GM10248 (cell line): ENCODE measurements around the gene CYP26A1.

ENCODE experiments used
- CTCF ChIA-PET: fragments of 300-600 bp; sonication (Branson Sonifier 250); formaldehyde crosslinking; extraction: SDS; loops from one replicate; lab custom pipeline; 2021; ENCODE audit warnings: antibody characterized with exemption; lab: Yijun Ruan, JAX
- POLR2A ChIA-PET: fragments of 350-650 bp; sonication (Branson Sonifier 250); formaldehyde crosslinking; extraction: SDS; loops from one replicate; lab custom pipeline; 2020; ENCODE audit warnings: antibody characterized with exemption; lab: Yijun Ruan, JAX
- DNase-seq: peaks from one replicate; pipeline ENCODE4 v3.0.0; 2012; ENCODE audit errors: extremely low spot score
- TF ChIP-seq, protein P1 (sequence below): IDR thresholded peaks from 2 replicates; pipeline ENCODE4 v1.5.1; 2012; ENCODE audit warnings: mild to moderate bottlenecking, low read depth; ENCODE audit errors: extremely low read depth, missing control alignments, control extremely low read depth

CYP26A1 gene

DNA sequence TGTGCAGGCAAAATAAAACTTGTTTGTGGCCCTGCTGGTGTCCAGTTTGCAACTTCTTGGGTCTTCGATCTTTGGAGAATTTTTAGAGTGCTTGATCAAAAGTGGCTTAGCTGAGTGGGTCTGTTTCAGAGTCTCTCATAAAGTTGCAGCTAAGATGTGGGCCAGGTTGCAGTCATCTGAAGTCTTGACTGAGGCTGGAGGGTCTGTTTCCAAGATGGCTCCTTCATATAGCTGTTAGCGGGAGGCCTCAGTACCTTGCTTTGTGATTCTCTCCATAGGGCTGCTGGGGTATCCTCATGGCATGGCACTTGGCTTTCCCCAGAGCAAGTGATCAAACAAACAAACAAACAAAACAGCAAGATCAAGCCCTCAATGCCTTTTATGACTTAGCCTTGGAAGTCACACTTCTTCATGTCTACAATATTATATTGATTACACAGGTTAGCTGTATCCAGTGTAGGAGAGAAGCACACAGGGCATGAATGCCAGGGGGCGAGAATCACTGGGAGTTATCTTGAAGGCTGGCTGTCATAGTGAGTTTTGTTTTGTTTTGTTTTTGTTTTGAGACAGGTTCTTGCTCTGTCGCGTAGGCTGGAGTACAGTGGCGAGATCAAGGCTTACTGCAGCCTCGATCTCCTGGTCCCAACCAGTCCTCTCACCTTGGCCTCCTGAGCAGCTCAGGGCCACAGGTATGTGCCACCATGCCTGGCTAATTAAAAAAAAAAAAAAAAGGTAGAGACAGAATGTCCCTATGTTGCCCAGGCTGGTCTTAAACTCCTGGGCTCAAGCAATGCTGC, 10.2 kb downstream of the CYP26A1 start:
- ChIA-PET CTCF (no interaction called here), POLR2A (no interaction called here)
- TF ChIP-seq, protein P1, sequence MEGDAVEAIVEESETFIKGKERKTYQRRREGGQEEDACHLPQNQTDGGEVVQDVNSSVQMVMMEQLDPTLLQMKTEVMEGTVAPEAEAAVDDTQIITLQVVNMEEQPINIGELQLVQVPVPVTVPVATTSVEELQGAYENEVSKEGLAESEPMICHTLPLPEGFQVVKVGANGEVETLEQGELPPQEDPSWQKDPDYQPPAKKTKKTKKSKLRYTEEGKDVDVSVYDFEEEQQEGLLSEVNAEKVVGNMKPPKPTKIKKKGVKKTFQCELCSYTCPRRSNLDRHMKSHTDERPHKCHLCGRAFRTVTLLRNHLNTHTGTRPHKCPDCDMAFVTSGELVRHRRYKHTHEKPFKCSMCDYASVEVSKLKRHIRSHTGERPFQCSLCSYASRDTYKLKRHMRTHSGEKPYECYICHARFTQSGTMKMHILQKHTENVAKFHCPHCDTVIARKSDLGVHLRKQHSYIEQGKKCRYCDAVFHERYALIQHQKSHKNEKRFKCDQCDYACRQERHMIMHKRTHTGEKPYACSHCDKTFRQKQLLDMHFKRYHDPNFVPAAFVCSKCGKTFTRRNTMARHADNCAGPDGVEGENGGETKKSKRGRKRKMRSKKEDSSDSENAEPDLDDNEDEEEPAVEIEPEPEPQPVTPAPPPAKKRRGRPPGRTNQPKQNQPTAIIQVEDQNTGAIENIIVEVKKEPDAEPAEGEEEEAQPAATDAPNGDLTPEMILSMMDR = no peak
- no peak for DNase-seq

DNA sequence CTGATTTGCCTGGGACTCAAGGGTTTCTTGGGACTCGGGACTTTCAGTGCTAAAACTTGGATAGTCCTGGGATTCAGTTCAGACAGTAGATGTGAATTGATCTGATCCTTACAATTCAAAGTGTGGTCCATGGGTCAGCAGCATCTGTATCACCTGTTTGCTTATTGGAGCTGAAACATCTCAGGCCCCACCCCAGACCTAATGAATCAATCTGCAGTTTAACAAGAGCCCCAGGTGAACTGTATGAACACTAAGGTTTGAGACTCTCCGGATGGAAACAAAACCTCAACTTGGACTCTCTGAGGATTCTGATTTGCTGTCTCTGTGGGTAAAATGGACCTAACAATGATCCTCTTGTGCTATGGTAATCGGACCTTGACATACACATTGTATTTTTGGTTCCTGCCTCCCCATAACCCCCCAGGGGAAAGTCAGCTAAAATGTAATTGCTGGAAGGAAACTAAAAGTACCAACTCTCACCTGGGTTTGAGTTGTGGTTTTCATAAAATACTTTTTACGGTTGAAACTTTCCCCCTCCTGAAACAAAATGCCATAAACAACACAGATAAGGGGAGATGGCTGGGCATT, 11.7 kb downstream of the CYP26A1 start:
- CTCF ChIA-PET = interaction anchor here (0.9 to 1.5 kb wide), 2 partner anchors 9 to 268 kb away, joined by 3 to 5 read pairs; no protein-coding TSS in a partner anchor
- DNase-seq = peak; percentile 2
- TF ChIP-seq, protein P1 = no peak
- POLR2A ChIA-PET = no interaction called here

GRCh38 chr10:93086289-93086688, 12.6 kb downstream of the CYP26A1 start:
- DNase-seq = no peak
- CTCF ChIA-PET = interaction anchor here (1.0 to 1.5 kb wide), 3 partner anchors 121 to 290 kb away, joined by 3 to 5 read pairs (median 3); no protein-coding TSS in a partner anchor
- POLR2A ChIA-PET = no interaction called here
- TF ChIP-seq, protein P1 = no peak

DNA sequence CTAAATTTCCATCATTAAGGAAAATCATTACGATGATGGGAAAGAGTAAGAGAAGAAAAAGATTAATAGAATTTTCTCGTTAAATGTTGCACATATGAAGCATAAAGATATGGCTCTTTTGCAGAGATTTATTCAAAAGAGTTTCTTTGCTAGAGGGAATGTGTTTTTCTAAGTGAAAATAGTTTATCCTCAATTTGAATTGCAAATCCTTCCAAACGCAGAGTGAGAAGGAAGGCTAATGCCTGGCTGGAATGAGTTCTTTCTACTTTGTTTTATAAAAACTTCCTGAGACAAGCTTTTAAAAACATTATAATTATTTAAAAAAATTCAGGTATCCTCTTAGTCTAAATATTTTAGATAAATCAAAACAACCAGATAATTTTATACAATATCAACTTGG, 14.2 kb downstream of the CYP26A1 start:
- DNase-seq = no peak
- TF ChIP-seq, protein P1 = no peak
- ChIA-PET POLR2A (no interaction called here), CTCF (interaction anchor here (1.0 to 2.1 kb wide), 3 partner anchors 8 to 423 kb away, joined by 3 to 6 read pairs (median 3); no protein-coding TSS in a partner anchor)

- peak; percentile 3 for DNase-seq
- ChIA-PET POLR2A (no interaction called here), CTCF (interaction anchor here (0.9 to 2.1 kb wide), 3 partner anchors 8 to 423 kb away, joined by 3 to 6 read pairs (median 3); no protein-coding TSS in a partner anchor)
- TF ChIP-seq, protein P1 = no peak
Observed at GRCh38 chr10:93088466-93088865, 14.8 kb downstream of the CYP26A1 start.

DNA sequence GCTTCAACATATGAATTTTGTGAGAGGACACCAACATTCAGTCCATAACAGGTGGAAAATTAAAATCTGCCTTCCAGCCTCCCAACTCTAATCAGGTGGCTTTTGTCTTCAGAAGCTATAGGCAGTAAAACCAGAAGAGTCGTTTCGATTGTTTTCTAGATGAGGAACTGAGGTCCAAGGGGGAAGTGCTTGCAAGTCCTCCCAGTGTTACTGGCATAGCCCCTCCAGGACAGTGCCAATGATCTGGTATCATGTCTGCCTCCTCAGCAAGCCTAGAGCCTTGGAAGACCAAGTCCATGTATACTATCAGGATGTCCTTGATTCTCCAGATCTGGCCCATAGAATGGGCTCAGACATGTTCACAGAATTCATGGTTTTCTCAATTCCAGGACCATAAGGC, 16.9 kb downstream of the CYP26A1 start:
- no peak for DNase-seq
- ChIA-PET POLR2A (no interaction called here), CTCF (interaction anchor here (1.2 kb wide), 1 partner anchor 13 kb away, joined by 3 read pairs; no protein-coding TSS in a partner anchor)
- TF ChIP-seq, protein P1 = no peak
